HEK293 (cell line): ENCODE measurements around the gene ZHX3.

Experiments
- CTCF ChIA-PET: fragments of 350-600 bp; formaldehyde crosslinking; extraction: SDS; loops from one replicate; lab custom pipeline; 2021; ENCODE audit warnings: antibody characterized with exemption; lab: Yijun Ruan, JAX
- POLR2A ChIA-PET: fragments of 300-600 bp; formaldehyde crosslinking; extraction: SDS; loops from one replicate; lab custom pipeline; 2020; ENCODE audit warnings: antibody characterized with exemption, inconsistent platforms; lab: Yijun Ruan, JAX
- H3K27ac ChIP-seq: fragments of 200-500 bp; sonication (Bioruptor generic); 2 replicates; pipeline ENCODE4 v1.5.1; 2014; ENCODE audit warnings: low read depth, low read length, control low read depth, inconsistent platforms; ENCODE audit errors: extremely low read depth
- H3K36me3 ChIP-seq, 2 experiments: fragments of 200-500 bp in 1 of 2; sonication (Bioruptor generic) in 1 of 2; 1 replicate in 1 of 2; 2 replicates in 1 of 2; pipeline ENCODE4 v1.5.1; 2014 to 2017; ENCODE audit warnings: inconsistent platforms in 2 of 2, low read length in 2 of 2; ENCODE audit not compliant: control insufficient read depth in 2 of 2, insufficient read depth in 1 of 2
- H3K4me1 ChIP-seq: fragments of 200-500 bp; sonication (Bioruptor generic); 2 replicates; pipeline ENCODE4 v1.5.1; 2014; ENCODE audit warnings: mild to moderate bottlenecking, low read length, inconsistent platforms; ENCODE audit not compliant: control insufficient read depth, insufficient read depth
- H3K4me3 ChIP-seq: 2 replicates; pipeline ENCODE4 v1.5.1; 2011; ENCODE audit warnings: low read depth, mild to moderate bottlenecking, control low read depth, low read length, moderate library complexity
- H3K9me3 ChIP-seq: fragments of 200-500 bp; sonication (Bioruptor generic); 2 replicates; pipeline ENCODE4 v1.5.1; 2014; ENCODE audit warnings: low read depth, low read length, inconsistent platforms; ENCODE audit not compliant: control insufficient read depth, insufficient read depth
- HIC1 ChIP-seq: fragments of 450-650 bp; formaldehyde crosslinking; IDR thresholded peaks from 2 replicates; pipeline ENCODE4 v1.5.1; 2016; ENCODE audit warnings: missing biosample characterization, missing genetic modification characterization
- HOXA7 ChIP-seq: sonication (generic); formaldehyde crosslinking; IDR thresholded peaks from 2 replicates; pipeline ENCODE4 v1.8.1; 2022; ENCODE audit warnings: missing genetic modification reagents, borderline replicate concordance
- KLF17 ChIP-seq: fragments of 450-650 bp; formaldehyde crosslinking; IDR thresholded peaks from 2 replicates; pipeline ENCODE4 v1.5.1; 2016; ENCODE audit warnings: missing biosample characterization, missing genetic modification characterization
- PRDM2 ChIP-seq: fragments of 450-650 bp; formaldehyde crosslinking; IDR thresholded peaks from 2 replicates; pipeline ENCODE4 v1.5.1; 2016; ENCODE audit warnings: missing biosample characterization, missing genetic modification characterization, borderline replicate concordance
- SCRT1 ChIP-seq: fragments of 450-650 bp; formaldehyde crosslinking; IDR thresholded peaks from 2 replicates; pipeline ENCODE4 v1.5.1; 2016; ENCODE audit warnings: missing biosample characterization, missing genetic modification characterization, borderline replicate concordance
- ZNF146 ChIP-seq: fragments of 450-650 bp; formaldehyde crosslinking; IDR thresholded peaks from 2 replicates; pipeline ENCODE4 v1.5.1; 2016; ENCODE audit warnings: missing biosample characterization, missing genetic modification characterization
- ZNF155 ChIP-seq: fragments of 450-650 bp; formaldehyde crosslinking; IDR thresholded peaks from 2 replicates; pipeline ENCODE4 v1.5.1; 2016; ENCODE audit warnings: missing biosample characterization, missing genetic modification characterization
- ZNF16 ChIP-seq: fragments of 450-650 bp; formaldehyde crosslinking; IDR thresholded peaks from 2 replicates; pipeline ENCODE4 v1.5.1; 2016; ENCODE audit warnings: low read depth, missing biosample characterization, missing genetic modification characterization
- ZNF174 ChIP-seq: fragments of 450-650 bp; formaldehyde crosslinking; IDR thresholded peaks from 2 replicates; pipeline ENCODE4 v1.5.0; 2017; ENCODE audit warnings: missing biosample characterization, mild to moderate bottlenecking, missing genetic modification characterization
- ZNF175 ChIP-seq: fragments of 450-650 bp; formaldehyde crosslinking; IDR thresholded peaks from 2 replicates; pipeline ENCODE4 v1.5.1; 2016; ENCODE audit warnings: missing biosample characterization, missing genetic modification characterization
- ZNF354C ChIP-seq: fragments of 450-650 bp; formaldehyde crosslinking; IDR thresholded peaks from 2 replicates; pipeline ENCODE4 v1.5.1; 2016; ENCODE audit warnings: missing biosample characterization, missing genetic modification characterization, low read depth, borderline replicate concordance
- ZNF561 ChIP-seq: fragments of 450-650 bp; IDR thresholded peaks from 2 replicates; pipeline ENCODE4 v1.5.1; 2018; ENCODE audit warnings: missing biosample characterization, missing genetic modification characterization, borderline replicate concordance
- ZNF645 ChIP-seq: fragments of 450-650 bp; formaldehyde crosslinking; IDR thresholded peaks from 2 replicates; pipeline ENCODE4; 2016; ENCODE audit warnings: missing biosample characterization, missing genetic modification characterization
- ZNF677 ChIP-seq: fragments of 450-650 bp; IDR thresholded peaks from 2 replicates; pipeline ENCODE4 v1.5.0; 2018; ENCODE audit warnings: missing biosample characterization, mild to moderate bottlenecking, missing genetic modification characterization, moderate library complexity

ZHX3 gene

GRCh38 chr20:41258474-41258873, 59.1 kb downstream of the ZHX3 start:
- TF ChIP-seq ZNF561 (tag by site-specific recombination) (no peak), ZNF175 (tag by site-specific recombination) (no peak), KLF17 (no peak), SCRT1 (no peak), ZNF677 (tag by site-specific recombination) (no peak), ZNF16 (tag by site-specific recombination) (no peak), PRDM2 (tag by site-specific recombination) (no peak)
- TF ChIP-seq, all 188 proteins: peak for 0
- Histone ChIP-seq H3K36me3 (no peaks in the 10 kb centered on the region), H3K27ac (no peak overlapping the region), H3K4me3 (no peak overlapping the region), H3K4me1 (no peaks in the 10 kb centered on the region), H3K9me3 (no peaks in the 10 kb centered on the region)
- ChIA-PET CTCF (interaction anchor here (2.2 kb wide), 1 partner anchor 124 kb away, joined by 6 read pairs; no protein-coding TSS in a partner anchor), POLR2A (no interaction called here)

GRCh38 chr20:41256516-41256915, 61.0 kb downstream of the ZHX3 start:
- H3K27ac ChIP-seq = no peak overlapping the region
- no peaks in the 10 kb centered on the region for H3K36me3 ChIP-seq
- H3K4me1 ChIP-seq = no peaks in the 10 kb centered on the region
- no peak overlapping the region for H3K4me3 ChIP-seq
- CTCF ChIA-PET = interaction anchor here (0.6 to 2.2 kb wide), 5 partner anchors 8 to 443 kb away, joined by 3 to 6 read pairs (median 4); no protein-coding TSS in a partner anchor
- no peaks in the 10 kb centered on the region for H3K9me3 ChIP-seq
- POLR2A ChIA-PET = no interaction called here
- no peak for TF ChIP-seq HIC1 (tag by site-specific recombination)
- no peak for TF ChIP-seq ZNF645 (tag by site-specific recombination)
- no peak for TF ChIP-seq ZNF155 (tag by site-specific recombination)
- no peak for TF ChIP-seq ZNF561 (tag by site-specific recombination)
- no peak for TF ChIP-seq ZNF146 (tag by site-specific recombination)
- TF ChIP-seq HOXA7 (CRISPR knock-in tag) = no peak
- TF ChIP-seq ZNF174 (tag by site-specific recombination) = no peak
- no peak for TF ChIP-seq ZNF354C (tag by site-specific recombination)
